ENCODE data around the gene HOGA1.

The HOGA1 gene

DNA sequence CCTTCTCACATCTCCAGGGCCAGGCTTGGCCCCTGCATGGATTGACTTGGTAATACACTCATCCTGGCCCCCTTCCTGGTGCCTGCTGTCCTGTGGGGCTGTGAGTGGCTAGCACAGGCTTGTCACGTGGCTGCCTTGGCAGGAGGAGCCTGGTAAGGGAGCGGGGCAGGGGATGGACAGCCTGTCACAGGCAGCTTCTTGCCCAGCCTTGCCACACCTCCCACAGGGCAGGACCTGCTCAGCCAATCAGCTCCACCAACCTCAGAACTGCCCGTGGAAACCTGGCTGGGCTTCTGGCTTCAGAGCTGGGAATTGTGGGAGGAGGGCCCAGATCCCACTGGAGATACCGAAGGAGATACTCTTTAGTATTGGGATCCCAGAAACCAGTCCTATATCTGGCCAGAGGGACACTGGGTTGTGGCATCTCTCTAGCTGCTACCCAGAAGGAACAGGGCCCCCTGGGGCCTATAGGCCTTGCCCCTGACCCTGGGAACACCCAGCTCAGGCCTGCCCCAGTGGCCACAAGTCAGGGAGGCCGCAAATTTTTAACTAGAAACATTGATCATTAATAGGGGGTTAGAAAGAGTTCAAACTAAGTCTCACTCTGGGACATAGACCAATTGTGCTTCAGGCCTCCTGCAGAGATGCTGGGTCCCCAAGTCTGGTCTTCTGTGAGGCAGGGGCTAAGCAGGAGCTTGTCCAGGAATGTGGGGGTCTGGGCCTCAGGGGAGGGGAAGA, at the start of gene HOGA1:
HOGA1 (plus strand) TSS at position 330 of the 738 bp plus-strand sequence; CDS start at position 645, 315 bp downstream.
- ChIA-PET CTCF (interaction anchor here (0.6 to 1.5 kb wide), 5 partner anchors 12 to 1523 kb away, joined by 3 to 5 read pairs (median 3); partner anchors contain the start of gene ANKRD2), POLR2A (ENCODE audit: low non-redundant PET) (interaction anchor here (0.6 to 0.9 kb wide), 3 partner anchors 14 to 87 kb away, joined by 3 read pairs; no protein-coding TSS in a partner anchor)
- DNase-seq (ENCODE audit: low spot score): peak; percentile 95
- peak within 1 kb of the TSS; percentile 75 for H3K27ac ChIP-seq
- TF ChIP-seq, protein P1, sequence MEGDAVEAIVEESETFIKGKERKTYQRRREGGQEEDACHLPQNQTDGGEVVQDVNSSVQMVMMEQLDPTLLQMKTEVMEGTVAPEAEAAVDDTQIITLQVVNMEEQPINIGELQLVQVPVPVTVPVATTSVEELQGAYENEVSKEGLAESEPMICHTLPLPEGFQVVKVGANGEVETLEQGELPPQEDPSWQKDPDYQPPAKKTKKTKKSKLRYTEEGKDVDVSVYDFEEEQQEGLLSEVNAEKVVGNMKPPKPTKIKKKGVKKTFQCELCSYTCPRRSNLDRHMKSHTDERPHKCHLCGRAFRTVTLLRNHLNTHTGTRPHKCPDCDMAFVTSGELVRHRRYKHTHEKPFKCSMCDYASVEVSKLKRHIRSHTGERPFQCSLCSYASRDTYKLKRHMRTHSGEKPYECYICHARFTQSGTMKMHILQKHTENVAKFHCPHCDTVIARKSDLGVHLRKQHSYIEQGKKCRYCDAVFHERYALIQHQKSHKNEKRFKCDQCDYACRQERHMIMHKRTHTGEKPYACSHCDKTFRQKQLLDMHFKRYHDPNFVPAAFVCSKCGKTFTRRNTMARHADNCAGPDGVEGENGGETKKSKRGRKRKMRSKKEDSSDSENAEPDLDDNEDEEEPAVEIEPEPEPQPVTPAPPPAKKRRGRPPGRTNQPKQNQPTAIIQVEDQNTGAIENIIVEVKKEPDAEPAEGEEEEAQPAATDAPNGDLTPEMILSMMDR (conservative IDR thresholded peaks at IDR 0.05; ENCODE audit: low read depth): no peak

DNA sequence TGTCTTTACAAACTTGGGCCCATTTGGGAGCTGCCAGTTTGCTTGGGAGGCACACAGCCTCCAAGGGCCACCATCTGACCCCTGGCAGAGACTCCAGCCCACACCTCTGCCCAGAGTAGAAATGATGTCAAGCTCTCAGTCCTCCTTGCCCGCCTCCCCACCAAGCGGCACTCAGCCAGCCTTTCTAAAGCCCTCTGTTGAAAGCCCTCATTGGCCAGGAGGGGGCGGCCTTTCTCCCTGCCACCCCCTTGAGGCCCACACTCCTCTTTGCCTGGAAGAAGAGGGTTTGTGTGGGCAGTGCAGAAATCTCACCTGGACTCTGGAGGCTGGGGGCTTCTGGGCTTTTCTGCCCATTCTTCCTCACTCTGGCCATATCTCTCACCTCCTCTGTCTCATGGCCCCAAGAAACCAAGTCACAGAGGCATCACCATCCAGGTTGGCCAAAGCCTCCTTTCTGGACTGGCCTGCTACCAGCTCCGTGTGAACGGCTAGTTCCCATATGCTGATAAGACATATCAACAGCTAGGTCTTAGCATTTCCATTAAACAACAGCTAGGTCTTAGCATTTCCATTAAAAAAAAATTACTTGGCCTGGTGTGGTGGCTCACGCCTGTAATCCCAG, 49.3 kb upstream of the HOGA1 start:
- ChIA-PET POLR2A (ENCODE audit: low non-redundant PET) (no interaction called here), CTCF (interaction anchor here (0.8 to 1.3 kb wide), 8 partner anchors 12 to 78 kb away, joined by 3 to 8 read pairs (median 4); no protein-coding TSS in a partner anchor)
- no peak for DNase-seq (ENCODE audit: low spot score)
- TF ChIP-seq, protein P1 (conservative IDR thresholded peaks at IDR 0.05; ENCODE audit: low read depth): no peak
- H3K27ac ChIP-seq: 0 out of 2 replicates have a peak overlapping the region, but pooled peaks have one; percentile 3

DNA sequence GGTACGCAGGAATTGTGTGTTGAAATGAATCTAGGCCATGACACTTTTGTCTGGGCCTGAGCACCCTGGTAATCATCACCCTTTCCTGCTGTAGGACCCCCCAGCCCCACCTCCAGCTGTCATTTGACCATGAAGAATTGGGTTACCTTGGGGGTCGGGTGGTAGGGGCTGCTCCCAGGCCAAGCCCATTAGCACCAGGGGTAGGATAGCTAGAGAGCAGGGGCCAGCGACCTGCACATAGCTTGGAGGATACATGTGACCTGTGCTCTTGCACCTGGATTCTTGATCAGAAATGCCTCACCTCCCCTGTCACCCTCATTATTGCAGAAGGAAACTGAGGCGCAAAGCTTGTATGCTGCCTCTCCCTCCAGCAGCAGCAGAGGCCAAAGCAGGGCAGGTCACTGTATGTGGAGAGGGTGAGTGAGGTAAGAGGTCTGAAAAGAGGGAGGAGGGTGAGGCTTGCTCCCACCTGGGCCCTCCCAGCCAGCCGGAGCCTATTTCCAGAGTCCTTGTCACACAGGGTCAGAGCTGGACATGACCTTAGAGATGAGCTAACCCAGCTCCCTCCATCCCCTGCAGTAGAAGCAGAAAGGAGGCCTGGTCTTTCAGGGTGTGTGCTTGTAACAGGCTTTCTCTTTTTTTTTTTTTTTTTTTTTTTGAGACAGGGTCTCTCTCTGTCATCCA, 46.9 kb upstream of the HOGA1 start:
- no peak for DNase-seq (ENCODE audit: low spot score)
- H3K27ac ChIP-seq: peak overlapping the region; percentile 17; the same call in 1 of the 2 replicates
- TF ChIP-seq, protein P1 (conservative IDR thresholded peaks at IDR 0.05; ENCODE audit: low read depth): no peak
- CTCF ChIA-PET: interaction anchor here (0.8 kb wide), 1 partner anchor 126 kb away, joined by 4 read pairs; no protein-coding TSS in a partner anchor
- POLR2A ChIA-PET (ENCODE audit: low non-redundant PET): interaction anchor here (0.7 kb wide), 1 partner anchor 40 kb away, joined by 3 read pairs; no protein-coding TSS in a partner anchor

DNA sequence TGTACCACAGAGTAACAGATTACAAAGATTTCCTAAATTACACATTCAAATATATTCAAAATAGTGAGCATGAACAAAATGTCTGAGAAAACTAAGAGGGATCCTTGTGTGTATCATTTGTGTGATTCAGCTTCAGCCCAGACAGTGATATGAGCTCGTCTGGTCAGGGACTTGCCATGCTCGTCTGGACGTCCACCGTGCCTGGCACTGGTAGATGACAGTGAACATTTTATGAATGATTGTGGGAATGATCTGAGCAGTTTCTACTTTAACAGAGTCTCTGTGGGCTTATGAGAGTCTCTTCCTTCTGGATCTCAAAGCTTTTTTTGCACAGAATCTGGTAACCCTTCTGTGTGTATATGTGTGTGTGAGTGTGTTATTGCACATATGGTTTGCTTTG, 45.8 kb upstream of the HOGA1 start:
- ChIA-PET CTCF (interaction anchor here (0.6 to 0.8 kb wide), 2 partner anchors 16 to 70 kb away, joined by 3 to 6 read pairs; no protein-coding TSS in a partner anchor), POLR2A (ENCODE audit: low non-redundant PET) (interaction anchor here (0.7 kb wide), 1 partner anchor 41 kb away, joined by 3 read pairs; no protein-coding TSS in a partner anchor)
- no peak for DNase-seq (ENCODE audit: low spot score)
- TF ChIP-seq, protein P1 (conservative IDR thresholded peaks at IDR 0.05; ENCODE audit: low read depth): no peak
- H3K27ac ChIP-seq: peak overlapping the region; percentile 98

DNA sequence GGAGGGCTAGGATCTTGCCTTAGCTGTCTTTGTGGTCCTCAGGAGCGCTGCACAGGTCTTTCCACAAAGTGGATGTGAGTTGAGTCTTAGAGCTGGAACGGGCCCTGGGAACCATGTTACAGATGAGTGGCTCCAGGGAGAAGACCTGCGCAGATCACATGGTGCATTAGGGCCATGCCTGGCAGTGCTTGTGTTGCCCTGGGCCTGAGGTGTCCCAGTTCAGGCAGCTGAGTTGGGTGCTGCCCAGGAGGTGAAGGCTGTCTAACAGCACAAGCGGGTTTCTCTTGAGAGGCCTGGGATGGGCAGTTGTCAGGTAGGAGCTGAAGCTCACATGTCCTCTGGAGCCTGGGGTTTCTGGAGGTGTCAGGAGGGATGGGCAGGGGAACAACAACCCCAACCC, 45.4 kb upstream of the HOGA1 start:
- peak overlapping the region; percentile 98 for H3K27ac ChIP-seq
- CTCF ChIA-PET: interaction anchor here (0.6 to 0.9 kb wide), 3 partner anchors 15 to 74 kb away, joined by 3 to 6 read pairs (median 3); no protein-coding TSS in a partner anchor
- TF ChIP-seq, protein P1 (conservative IDR thresholded peaks at IDR 0.05; ENCODE audit: low read depth): no peak
- POLR2A ChIA-PET (ENCODE audit: low non-redundant PET): interaction anchor here (0.6 kb wide), 1 partner anchor 40 kb away, joined by 6 read pairs; the partner anchor contains the start of gene UBTD1
- no peak for DNase-seq (ENCODE audit: low spot score)

All from RWPE1 (cell line).